ENCODE results near the gene RXFP4. TPM values are rescaled to one million over a fixed set of nuclear protein-coding genes. Genes with fewer than 3 reads are reported as not detected.

Gene RXFP4
- total RNA-seq, 1 experiment from 2014 or later = not detected

- TF ChIP-seq ATF2 (CRISPR knock-in tag; IDR thresholded peaks at IDR 0.05; ENCODE audit: borderline replicate concordance, low read depth) = no peak
- TF ChIP-seq RELA (CRISPR knock-in tag; IDR thresholded peaks at IDR 0.05; ENCODE audit: borderline replicate concordance) = no peak
- 0 out of 2 replicates have a peak, but pooled peaks have one; percentile 66 for TF ChIP-seq ZBTB43 (CRISPR knock-in tag; IDR thresholded peaks at IDR 0.05)
- no peak for TF ChIP-seq ZNF317 (CRISPR knock-in tag; IDR thresholded peaks at IDR 0.05; ENCODE audit: borderline replicate concordance, low read depth)
- no peak for TF ChIP-seq ZNF425 (CRISPR knock-in tag; conservative IDR thresholded peaks at IDR 0.05)
- peak; percentile 94 for TF ChIP-seq CREM (CRISPR knock-in tag; IDR thresholded peaks at IDR 0.05)
- peak; percentile 71 for TF ChIP-seq SP1 (CRISPR knock-in tag; conservative IDR thresholded peaks at IDR 0.05)
- no peak for TF ChIP-seq SOX15 (CRISPR knock-in tag; IDR thresholded peaks at IDR 0.05)
- peak; percentile 70; the same call in 1 of the 2 replicates for TF ChIP-seq FOXP1 (CRISPR knock-in tag; IDR thresholded peaks at IDR 0.05; ENCODE audit: borderline replicate concordance)
- no peak for TF ChIP-seq ZNF121 (CRISPR knock-in tag; IDR thresholded peaks at IDR 0.05)
- TF ChIP-seq USF1 (CRISPR knock-in tag; IDR thresholded peaks at IDR 0.05) = no peak
- TF ChIP-seq NR1H2 (CRISPR knock-in tag; IDR thresholded peaks at IDR 0.05) = no peak
- TF ChIP-seq E2F4 (CRISPR knock-in tag; IDR thresholded peaks at IDR 0.05; ENCODE audit: borderline replicate concordance, low read depth) = no peak
- peak; percentile 54 for TF ChIP-seq USF2 (CRISPR knock-in tag; IDR thresholded peaks at IDR 0.05)
- peak; percentile 90 for TF ChIP-seq GABPB1 (CRISPR knock-in tag; IDR thresholded peaks at IDR 0.05)
- TF ChIP-seq TP53 (CRISPR knock-in tag; IDR thresholded peaks at IDR 0.05) = no peak
- no peak for TF ChIP-seq ZNF416 (CRISPR knock-in tag; IDR thresholded peaks at IDR 0.05)
- TF ChIP-seq JUN (CRISPR knock-in tag; IDR thresholded peaks at IDR 0.05) = 0 out of 2 replicates have a peak, but pooled peaks have one; percentile 22
- no peak for TF ChIP-seq ZNF671 (CRISPR knock-in tag; IDR thresholded peaks at IDR 0.05)
- TF ChIP-seq NR3C1 (CRISPR knock-in tag; conservative IDR thresholded peaks at IDR 0.05; ENCODE audit: low read depth) = no peak
- no peak for TF ChIP-seq CDX4 (CRISPR knock-in tag; IDR thresholded peaks at IDR 0.05; ENCODE audit: borderline replicate concordance)
- TF ChIP-seq FOXK1 (CRISPR knock-in tag; IDR thresholded peaks at IDR 0.05) = peak; percentile 82
- TF ChIP-seq NFYB (CRISPR knock-in tag; conservative IDR thresholded peaks at IDR 0.05; ENCODE audit: low read depth) = peak; percentile 50; the same call in 1 of the 2 replicates
- TF ChIP-seq NFATC4 (CRISPR knock-in tag; IDR thresholded peaks at IDR 0.05) = no peak
- TF ChIP-seq AFF4 (CRISPR knock-in tag; IDR thresholded peaks at IDR 0.05; ENCODE audit: borderline replicate concordance) = no peak
These were observed 7.1 kb upstream of the RXFP4 start, which contains the start of gene KHDC4 (continued) for GRCh38 chr1:155934097-155934935.

Data from WTC11 (cell line).